Body of pancreas (tissue), 4 donors: ENCODE data around the gene TATDN2.

ENCODE experiments used
- CTCF ChIP-seq, 7 experiments: fragments of 450-650 bp in 4 of 7; fragments of 200-600 bp in 3 of 7; sonication (generic) in 3 of 7; IDR thresholded peaks; one replicate each; pipeline ENCODE4 v1.5.1; 2016 to 2019; ENCODE audit warnings: antibody characterized with exemption in 7 of 7
- POLR2A ChIP-seq, 3 donors: fragments of 450-650 bp; IDR thresholded peaks; one replicate each; pipeline ENCODE4 v1.6.1; 2016; ENCODE audit warnings: antibody characterized with exemption in 3 of 3, mild to moderate bottlenecking in 2 of 3

- TF ChIP-seq CTCF (IDR thresholded peaks at IDR 0.05) (no peak), POLR2A (IDR thresholded peaks at IDR 0.05) (no peak)
These were observed 42.1 kb upstream of the TATDN2 start for GRCh38 chr3:10206166-10206511.
